ENCODE results near the gene ALDH8A1. TPM values are rescaled to one million over a fixed set of nuclear protein-coding genes. Genes with fewer than 3 reads are reported as not detected.
A peak's percentile ranks its signal among the peaks of the same experiment; 100 is the strongest.
"Not testable (repeated sequence)": the region's sequence is repeated elsewhere in the genome, so short reads cannot be mapped to it uniquely, and the experiment has no call there.

The ALDH8A1 gene
- polyA plus RNA-seq, 1 of the 3 experiments (the other 2 are of a cell fraction), result 0.25 TPM

- TF ChIP-seq GATA2 (CRISPR knock-in tag; IDR thresholded peaks at IDR 0.05) (no peak), GABPA (IDR thresholded peaks at IDR 0.05; ENCODE audit: low read depth) (no peak), TAF1 (IDR thresholded peaks at IDR 0.05; ENCODE audit: borderline replicate concordance, low read depth, low read length) (no peak), NFIC (IDR thresholded peaks at IDR 0.05; ENCODE audit: borderline replicate concordance) (peak; percentile 71), POLR2AphosphoS5 (IDR thresholded peaks at IDR 0.05; ENCODE audit: low read depth, low read length) (peak; percentile 49; the same call in 1 of the 2 replicates), ZBTB33 (IDR thresholded peaks at IDR 0.05; ENCODE audit: borderline replicate concordance, low read depth) (peak; percentile 51; the same call in 1 of the 2 replicates), RXRA (IDR thresholded peaks at IDR 0.05; ENCODE audit: borderline replicate concordance, low read depth) (peak; percentile 28; the same call in 1 of the 2 replicates), TCF12 (IDR thresholded peaks at IDR 0.05) (peak; percentile 79), FOSL2 (IDR thresholded peaks at IDR 0.05; ENCODE audit: borderline replicate concordance, low read depth) (peak; percentile 62), RFX5 (IDR thresholded peaks at IDR 0.05; ENCODE audit: low read length) (no peak), RAD21 (IDR thresholded peaks at IDR 0.05; ENCODE audit: low read length) (no peak), MXI1 (IDR thresholded peaks at IDR 0.05; ENCODE audit: low read depth, low read length) (no peak), ELF1 (IDR thresholded peaks at IDR 0.05) (no peak), USF2 (IDR thresholded peaks at IDR 0.05; ENCODE audit: borderline replicate concordance, low read depth, low read length) (no peak), REST (IDR thresholded peaks at IDR 0.05; ENCODE audit: low read depth, low read length) (peak; percentile 46; the same call in 1 of the 2 replicates), TEAD4 (IDR thresholded peaks at IDR 0.05; ENCODE audit: borderline replicate concordance, insufficient read depth) (peak; percentile 86)
- TF ChIP-seq, protein P1, sequence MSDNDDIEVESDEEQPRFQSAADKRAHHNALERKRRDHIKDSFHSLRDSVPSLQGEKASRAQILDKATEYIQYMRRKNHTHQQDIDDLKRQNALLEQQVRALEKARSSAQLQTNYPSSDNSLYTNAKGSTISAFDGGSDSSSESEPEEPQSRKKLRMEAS (IDR thresholded peaks at IDR 0.05; ENCODE audit: low read depth), result peak; percentile 91
- TF ChIP-seq, protein P2, sequence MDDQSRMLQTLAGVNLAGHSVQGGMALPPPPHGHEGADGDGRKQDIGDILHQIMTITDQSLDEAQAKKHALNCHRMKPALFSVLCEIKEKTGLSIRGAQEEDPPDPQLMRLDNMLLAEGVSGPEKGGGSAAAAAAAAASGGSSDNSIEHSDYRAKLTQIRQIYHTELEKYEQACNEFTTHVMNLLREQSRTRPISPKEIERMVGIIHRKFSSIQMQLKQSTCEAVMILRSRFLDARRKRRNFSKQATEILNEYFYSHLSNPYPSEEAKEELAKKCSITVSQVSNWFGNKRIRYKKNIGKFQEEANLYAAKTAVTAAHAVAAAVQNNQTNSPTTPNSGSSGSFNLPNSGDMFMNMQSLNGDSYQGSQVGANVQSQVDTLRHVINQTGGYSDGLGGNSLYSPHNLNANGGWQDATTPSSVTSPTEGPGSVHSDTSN (IDR thresholded peaks at IDR 0.05), result peak; percentile 89
Measured at GRCh38 chr6:134908906-134909516, 40.9 kb downstream of the ALDH8A1 start (continued).

DNA sequence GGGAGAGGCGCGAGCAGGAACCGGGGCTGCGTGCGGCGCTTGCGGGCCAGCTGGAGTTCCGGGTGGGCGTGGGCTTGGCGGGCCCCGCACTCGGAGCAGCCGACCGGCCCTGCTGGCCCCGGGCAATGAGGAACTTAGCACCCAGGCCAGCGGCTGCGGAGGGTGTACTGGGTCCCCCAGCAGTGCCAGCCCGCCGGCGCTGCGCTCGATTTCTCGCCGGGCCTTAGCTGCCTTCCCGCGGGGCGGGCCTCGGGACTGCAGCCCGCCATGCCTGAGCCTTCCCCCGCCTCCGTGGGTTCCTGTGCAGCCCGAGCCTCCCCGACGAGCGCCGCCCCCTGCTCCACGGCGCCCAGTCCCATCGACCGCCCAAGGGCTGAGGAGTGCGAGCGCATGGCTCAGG is 45.2 kb downstream of the ALDH8A1 start:
- POLR2A ChIA-PET, result not testable (repeated sequence)

More for the DNA sequence above, 45.2 kb downstream of the ALDH8A1 start:
- H3K4me3 ChIP-seq (ENCODE audit: low read depth in 2 of 2, low read length in 1 of 2); H3K9me3 ChIP-seq; CTCF ChIA-PET; H3K79me2 ChIP-seq (ENCODE audit: insufficient read depth); H2AFZ ChIP-seq (ENCODE audit: low read depth); H3K9ac ChIP-seq; H3K9me2 ChIP-seq; H3K36me3 ChIP-seq (replicated peaks in 1 of 2; ENCODE audit: control insufficient read depth in 1 of 2, insufficient read depth in 2 of 2, low read length in 1 of 2); H3K27me3 ChIP-seq (ENCODE audit: insufficient read depth); H3K4me1 ChIP-seq (ENCODE audit: control insufficient read depth in 1 of 2, insufficient read depth in 2 of 2, low read depth in 1 of 2, low read length in 1 of 2); H4K20me1 ChIP-seq (ENCODE audit: insufficient read depth); DNase-seq; H3K4me2 ChIP-seq; H3K27ac ChIP-seq (ENCODE audit: low read depth in 2 of 2, low read length in 1 of 2): not testable (repeated sequence)
- peaks cover 14% of the 10 kb centered on the region for H3F3A ChIP-seq (replicated peaks; ENCODE audit: insufficient read depth)
- 94% methylated on average over 4 of the region's 42 CpGs for WGBS (ENCODE audit: low lambda C conversion rate)
